GM21381 (cell line): Measurements from ENCODE around the gene QSOX1.

Experiments
- ATAC-seq: cut with Tn5 transposase; IDR thresholded peaks from one replicate; pipeline ENCODE4 v1.9.1; 2021; ENCODE audit warnings: mild to moderate bottlenecking, moderate library complexity; ENCODE audit not compliant: unreplicated experiment

QSOX1 gene

GRCh38 chr1:180231936-180232335 is 77.3 kb downstream of the QSOX1 start:
- ATAC-seq: no peak

GRCh38 chr1:180232521-180233043 is 77.9 kb downstream of the QSOX1 start:
- no peak for ATAC-seq

GRCh38 chr1:180233191-180234011 is 78.7 kb downstream of the QSOX1 start:
- no peak for ATAC-seq

GRCh38 chr1:180234369-180235076 is 79.9 kb downstream of the QSOX1 start:
- no peak for ATAC-seq

GRCh38 chr1:180235077-180235501 is 80.4 kb downstream of the QSOX1 start:
- no peak for ATAC-seq

- no peak for ATAC-seq
Measured at GRCh38 chr1:180235502-180236239, 81.0 kb downstream of the QSOX1 start.

- ATAC-seq: no peak
Measured at GRCh38 chr1:180236698-180237509, 82.2 kb downstream of the QSOX1 start.

- no peak for ATAC-seq
Measured at GRCh38 chr1:180237869-180238476, 83.3 kb downstream of the QSOX1 start.

GRCh38 chr1:180238675-180239074 is 84.0 kb downstream of the QSOX1 start:
- ATAC-seq: no peak

GRCh38 chr1:180239145-180240096 is 84.8 kb downstream of the QSOX1 start:
- no peak for ATAC-seq

GRCh38 chr1:180241716-180242544 is 87.3 kb downstream of the QSOX1 start:
- ATAC-seq: no peak

- ATAC-seq: no peak
Measured at GRCh38 chr1:180243517-180244221, 89.0 kb downstream of the QSOX1 start.

- ATAC-seq: no peak
Measured at GRCh38 chr1:180244840-180245239, 90.2 kb downstream of the QSOX1 start.

- ATAC-seq: no peak
Measured at GRCh38 chr1:180246579-180246978, 91.9 kb downstream of the QSOX1 start.

- no peak for ATAC-seq
Measured at GRCh38 chr1:180247061-180247460, 92.4 kb downstream of the QSOX1 start.

GRCh38 chr1:180247580-180247979 is 92.9 kb downstream of the QSOX1 start:
- ATAC-seq: no peak

GRCh38 chr1:180248176-180248575 is 93.5 kb downstream of the QSOX1 start:
- no peak for ATAC-seq
